Measurements from ENCODE around the gene CLEC2B.
"Not testable (repeated sequence)": the region's sequence is repeated elsewhere in the genome, so short reads cannot be mapped to it uniquely, and the experiment has no call there.

Gene CLEC2B

DNA sequence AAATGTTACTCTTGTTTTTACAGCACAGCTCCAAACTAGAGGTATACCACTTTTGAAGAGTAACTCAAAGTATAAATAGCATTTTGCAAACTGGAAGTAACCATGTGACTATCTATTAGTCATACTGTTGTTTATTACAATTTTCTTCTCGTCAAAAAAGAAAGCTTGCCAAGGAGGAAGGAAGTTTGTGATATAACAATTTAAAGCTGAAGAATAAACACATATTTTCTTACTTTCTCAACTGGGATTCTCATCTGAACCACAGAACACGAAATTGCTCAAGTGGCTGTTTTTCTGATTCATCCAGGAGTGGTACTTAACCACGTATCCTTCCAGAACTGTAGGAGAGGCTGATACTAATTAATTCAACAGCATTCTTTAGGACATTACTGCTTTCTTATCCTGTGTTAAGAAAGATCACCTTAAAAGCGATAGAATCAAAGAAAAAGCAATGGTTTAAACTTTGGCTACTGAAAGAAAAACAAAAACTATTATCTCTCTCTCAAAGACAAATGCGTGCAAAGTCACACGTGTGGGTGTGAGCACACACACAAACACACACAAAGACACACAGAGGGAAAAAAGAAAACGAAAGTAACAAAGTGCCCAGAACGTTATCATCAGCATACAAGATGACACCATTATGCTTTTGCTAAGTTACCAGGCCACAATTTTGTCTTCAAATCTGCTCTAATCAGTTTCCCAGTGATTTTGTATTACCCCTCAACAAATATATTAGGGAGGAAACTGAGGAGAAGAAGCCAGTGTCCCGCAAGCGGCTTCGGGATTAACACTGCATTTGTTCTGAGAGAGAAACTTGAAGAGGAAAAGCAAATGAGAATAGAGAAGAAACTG, at the start of gene CLEC2B:
Gene CLEC2B (minus strand): TSS at position 48 of the 855 bp plus-strand sequence.
- peak in 2 of 51 donors; percentile 1 to 2 for DNase-seq

DNA sequence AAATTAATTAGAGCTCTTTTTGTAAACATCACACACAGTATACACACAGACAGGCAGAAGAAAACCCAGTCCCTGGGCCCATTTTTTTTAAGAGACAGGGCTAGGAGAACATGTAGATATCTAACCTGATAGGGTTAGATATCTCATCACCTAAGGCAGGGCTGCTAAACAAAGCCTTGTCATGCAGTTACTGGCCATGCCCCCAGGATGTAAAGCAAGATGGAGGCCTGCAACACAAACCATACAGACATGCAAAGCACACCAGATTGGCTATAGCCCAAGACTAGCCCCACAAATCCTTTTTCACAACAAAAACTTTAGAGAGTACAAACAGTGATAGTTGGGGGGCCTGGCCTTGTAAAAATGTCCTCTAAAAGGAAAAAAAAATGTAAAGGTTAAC, 42.6 kb upstream of the CLEC2B start:
- no peak for DNase-seq

DNA sequence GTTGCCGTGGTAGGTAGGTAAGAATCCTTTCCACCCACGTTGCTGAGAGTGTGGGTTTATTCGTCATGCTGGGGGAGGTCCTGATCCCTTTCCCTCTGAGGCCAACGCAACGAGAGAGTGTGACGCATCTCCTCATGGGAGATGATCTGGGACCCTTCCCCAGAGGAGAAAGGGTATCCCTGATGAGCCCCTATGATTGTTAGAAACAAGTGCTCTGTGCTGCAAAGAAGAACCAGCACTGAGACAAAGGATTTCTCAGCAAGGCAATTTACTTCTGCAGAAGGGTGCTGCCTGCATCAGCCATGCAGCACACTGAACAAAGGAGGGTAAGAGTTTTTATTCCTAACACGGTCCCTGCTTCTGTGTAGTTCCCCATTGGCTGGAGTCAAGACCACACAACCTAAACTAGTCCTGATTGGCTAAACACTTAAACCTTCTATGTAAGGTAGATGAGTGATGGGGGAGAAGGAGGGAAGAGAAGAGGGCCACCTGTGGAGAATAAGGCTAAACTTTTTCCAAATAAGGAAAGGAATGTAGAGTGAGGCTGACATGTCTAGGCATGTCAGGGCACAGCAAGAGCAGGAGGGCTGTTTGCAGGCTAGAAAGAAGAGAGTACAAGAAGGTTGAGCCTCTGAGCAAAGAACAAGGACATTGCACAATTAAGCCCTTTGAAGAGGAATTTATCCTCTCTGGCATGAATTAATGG, 41.7 kb upstream of the CLEC2B start:
- no peak for DNase-seq

DNA sequence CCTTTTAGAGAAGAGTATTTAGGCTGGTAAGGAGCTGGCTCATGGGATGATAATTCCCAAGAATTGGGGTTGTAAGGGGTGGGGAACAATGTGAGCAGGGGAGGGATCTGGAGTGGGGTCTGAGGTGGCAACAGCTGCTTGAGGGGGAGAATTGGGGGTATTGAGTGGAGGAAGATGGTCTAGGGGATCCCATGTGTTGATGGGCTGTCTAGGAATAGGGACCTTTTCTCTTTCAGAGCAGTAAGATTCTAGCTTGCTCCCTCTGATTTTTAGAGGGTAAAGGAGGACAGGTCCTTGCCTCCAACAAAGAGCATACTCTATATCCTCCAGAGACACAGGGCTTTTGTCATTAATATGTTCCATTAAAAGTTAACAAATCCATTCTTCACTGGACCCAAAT, 40.6 kb upstream of the CLEC2B start:
- DNase-seq: no peak

DNA sequence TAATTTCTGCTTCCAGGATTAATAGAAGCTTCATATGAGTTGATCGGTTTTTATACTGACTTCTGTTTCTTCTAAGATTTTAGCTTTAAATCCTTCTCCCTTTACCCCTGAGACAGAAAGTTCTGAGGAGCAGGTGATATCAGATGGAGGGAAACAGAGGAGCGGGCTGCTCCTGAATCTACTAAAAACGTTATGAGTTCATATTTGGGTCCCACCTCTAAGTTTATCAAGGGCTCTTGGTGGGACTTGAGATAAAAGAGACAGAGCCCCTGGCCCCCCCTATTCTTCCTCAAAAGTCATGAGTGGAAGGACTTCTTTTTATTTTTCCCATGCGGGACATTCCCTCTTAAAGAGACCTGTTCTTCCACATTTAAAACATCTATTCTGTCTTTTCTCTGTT, 39.2 kb upstream of the CLEC2B start:
- no peak for DNase-seq

DNA sequence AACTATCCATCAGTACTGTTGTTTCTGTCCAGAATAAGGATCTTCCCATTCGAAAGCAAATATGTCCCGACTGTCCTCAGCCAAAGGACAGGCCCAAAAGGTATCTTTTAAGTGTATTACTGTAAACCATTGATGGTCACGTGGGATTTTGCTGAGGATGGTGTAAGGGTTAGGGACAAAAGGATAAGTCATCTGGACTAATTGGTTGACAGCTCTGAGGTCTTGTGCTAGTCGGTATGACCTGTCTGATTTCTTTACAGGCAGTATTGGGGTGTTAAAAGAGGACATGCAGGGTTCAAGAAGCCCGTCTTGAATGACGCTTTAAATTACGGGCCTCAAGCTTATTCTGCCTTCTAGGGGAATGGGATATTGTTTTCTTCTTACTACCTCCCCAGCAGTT, 38.6 kb upstream of the CLEC2B start:
- DNase-seq: no peak

DNA sequence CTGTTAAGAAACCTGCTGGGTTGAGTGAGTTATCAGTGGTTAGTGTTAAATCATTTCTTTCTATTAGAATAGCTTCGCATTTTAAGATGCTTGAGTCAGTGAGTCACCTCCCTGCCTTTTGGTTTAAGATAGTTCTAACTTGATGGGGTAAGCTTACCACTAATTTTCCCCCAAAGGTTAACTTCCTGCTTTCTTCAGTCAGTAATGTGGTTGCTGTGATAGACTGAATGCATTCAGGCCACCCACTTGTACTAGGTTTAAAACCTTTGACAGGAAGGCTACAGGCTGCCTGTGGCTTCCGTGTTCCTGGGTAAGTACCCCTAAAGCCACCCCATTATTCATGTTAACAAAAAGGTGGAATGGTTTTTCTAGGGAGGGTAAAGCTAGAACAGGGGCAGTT, 37.7 kb upstream of the CLEC2B start:
- no peak for DNase-seq

DNA sequence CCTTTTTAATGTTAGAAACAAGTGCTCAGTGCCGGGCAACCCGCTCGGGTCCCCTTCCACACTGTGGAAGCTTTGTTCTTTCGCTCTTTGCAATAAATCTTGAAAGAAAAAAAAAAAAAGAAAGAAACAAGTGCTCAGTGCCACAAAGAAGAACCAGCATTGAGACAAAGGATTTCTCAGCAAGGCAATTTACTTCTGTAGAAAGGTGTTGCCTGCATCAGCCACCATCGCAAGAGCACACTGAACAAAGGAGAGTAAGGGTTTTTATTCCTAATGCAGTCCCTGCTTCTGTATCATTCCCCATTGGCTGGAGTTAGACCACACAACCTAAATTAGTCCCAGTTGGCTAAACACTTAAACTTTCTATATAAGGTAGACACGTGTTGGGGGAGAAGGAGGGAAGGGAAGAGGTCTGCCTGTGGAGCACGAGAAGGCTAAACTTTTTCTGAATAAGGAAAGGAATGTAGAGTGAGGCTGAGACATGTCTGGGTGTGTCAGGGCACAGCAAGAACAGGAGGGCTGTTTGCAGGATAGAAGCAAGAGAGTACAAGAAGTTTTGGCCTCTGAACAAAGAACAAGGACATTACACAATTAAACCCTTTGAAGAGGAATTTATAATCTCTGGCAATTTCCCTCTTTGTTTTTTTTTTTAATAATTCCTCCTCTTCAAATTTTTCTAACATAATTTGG, 33.5 kb upstream of the CLEC2B start:
- no peak for DNase-seq

DNA sequence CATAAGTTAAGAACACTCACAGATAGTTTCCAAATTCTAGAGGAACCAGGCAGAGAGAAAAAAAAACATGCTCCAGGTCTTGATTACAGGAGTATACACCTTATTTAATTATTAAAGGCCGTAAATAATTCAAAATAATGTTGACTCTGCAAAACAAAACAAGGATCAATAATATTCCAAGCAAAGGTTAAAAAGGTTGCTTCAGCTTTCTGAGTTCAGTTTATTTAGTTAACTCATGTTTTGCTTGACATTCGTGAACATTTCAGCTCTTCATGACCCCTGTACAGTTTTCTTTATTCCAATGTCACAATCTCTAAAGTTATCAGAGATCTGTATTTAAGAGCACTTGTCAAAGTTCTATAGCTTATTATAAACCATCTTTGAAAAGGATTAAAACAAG, 31.8 kb upstream of the CLEC2B start:
- no peak for DNase-seq

DNA sequence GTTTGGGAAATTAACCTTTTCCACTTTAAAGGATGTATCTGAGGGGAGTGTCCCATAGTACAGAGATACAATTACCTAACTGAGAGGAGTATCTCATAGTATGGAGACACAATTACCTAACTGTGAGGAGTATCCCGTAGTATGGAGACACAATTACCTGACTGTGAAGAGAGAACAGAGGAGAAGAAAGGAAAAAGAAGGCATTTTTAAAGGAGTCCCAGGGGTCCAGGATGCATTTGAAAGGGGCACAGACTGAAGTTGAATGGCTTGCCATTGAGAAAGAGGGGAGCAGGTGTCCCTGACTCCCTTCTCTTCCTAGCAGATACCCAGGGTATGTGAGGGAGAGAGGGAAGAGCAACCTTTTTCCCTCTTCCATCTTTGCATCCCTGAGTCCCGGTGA, 30.1 kb upstream of the CLEC2B start:
- no peak for DNase-seq

DNA sequence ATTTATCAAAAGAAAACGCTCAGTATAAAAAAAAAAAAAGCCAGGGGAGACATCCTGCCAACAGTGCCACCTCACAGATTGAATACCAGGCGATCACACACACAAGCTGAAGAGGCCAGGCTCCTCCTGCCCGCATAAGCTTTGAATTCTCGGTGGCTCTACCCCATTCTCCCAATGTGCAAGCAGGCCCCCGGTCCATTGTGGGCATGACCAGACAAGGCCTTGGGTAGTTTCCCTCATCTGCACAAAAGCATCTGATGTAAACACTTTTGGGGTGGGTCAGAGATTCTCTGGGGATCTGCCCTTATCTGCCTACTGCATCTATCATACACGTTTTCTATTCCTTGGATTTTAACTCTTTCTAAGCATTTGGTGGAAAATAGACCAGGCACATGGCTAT, 28.4 kb upstream of the CLEC2B start:
- no peak for DNase-seq

DNA sequence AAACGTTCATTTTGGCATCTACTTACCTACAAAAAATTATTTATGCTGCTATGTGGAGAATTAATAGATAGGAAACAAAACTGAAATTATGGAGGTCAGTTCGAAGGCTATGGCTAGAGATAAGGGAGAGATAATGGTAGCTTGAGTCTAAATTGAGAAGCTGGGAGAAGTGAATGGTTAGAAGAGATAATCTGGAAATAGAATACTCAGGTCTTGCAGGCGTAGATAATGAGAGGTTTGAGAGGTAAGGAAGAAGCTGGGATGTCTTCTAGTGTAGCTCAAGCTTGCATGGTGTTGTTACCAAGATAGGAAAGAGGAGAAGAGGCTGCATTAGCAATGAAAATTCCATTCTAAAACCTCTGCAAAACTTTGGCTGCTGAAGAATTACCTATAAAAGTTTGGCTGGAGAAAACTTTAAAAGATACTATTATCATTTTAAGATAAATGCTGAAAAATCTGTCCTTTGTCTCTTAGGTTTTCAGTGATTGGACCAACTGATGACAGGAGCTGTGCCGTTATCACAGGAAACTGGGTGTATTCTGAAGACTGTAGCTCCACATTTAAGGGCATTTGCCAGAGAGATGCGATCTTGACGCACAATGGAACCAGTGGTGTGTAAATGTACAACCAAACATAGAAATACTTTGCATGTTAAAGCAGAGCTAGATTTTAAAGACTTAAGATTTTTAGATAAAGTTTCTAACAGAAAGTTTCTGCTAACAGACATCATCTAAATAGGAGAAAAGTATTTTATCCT, 26.2 kb upstream of the CLEC2B start:
- DNase-seq: no peak

DNA sequence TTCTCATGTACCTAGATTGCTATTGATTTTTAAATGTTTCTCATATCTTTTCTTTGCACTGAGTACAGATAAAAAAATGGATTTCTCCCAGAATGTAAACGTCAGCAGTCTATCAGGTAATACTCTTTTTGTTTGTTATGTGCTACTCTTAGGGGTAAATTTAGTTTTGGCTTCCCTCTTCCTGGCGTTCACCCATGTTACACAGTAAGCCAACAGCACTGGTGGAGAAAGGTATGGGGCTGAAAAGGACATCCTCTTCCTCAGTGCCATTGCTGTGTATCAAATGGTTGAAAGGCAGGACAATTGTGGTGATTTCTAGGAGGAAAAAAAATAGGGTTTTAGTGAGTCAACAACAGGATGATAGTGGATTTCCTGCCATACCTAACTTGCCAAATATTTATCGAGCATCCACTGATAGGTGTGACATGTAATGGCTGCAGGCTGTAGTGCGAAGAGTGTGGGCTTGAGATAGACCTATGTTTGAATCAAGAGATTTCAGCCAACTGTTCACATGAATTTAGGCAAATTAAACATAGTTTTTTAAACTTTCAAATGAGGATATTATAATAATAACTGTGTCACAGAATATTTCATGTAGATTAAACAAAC, 19.6 kb upstream of the CLEC2B start:
- DNase-seq: no peak

DNA sequence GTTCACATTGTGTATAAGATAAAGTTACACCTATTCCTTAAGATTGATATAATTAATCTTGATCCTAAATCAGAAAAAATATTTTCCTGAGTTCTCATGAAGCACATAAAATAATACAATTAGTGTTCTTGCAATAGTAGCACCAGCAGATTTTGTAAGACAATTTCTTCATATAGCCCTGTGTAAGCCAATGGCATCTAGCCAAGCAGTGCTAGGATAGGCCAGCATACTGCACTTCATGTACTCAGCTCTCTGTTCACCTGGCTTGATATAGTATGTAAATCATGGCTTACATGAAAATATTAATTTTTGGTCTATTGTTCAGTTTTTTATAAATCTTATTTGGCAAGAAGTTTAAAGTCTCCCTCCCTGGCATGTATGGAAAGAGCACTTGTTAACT, 14.0 kb upstream of the CLEC2B start:
- no peak for DNase-seq

DNA sequence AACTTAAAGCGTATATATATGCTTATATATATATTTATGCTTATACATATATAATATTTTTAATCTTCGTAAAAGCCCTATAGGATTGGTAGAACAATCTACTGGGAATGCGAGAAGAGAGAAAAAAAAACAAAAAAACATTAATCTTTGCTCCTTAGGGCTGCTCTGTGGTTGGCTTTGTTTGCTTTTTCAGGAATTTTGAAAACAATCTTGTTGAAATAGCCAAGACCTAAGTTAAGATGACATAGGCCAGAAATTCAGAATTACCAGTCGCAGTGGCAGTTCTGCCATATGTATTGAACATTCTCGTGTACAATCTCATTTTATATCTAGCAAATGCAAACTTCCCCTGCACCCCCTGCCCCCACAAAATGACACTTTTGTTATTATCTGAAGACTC, 12.8 kb upstream of the CLEC2B start:
- no peak for DNase-seq

DNA sequence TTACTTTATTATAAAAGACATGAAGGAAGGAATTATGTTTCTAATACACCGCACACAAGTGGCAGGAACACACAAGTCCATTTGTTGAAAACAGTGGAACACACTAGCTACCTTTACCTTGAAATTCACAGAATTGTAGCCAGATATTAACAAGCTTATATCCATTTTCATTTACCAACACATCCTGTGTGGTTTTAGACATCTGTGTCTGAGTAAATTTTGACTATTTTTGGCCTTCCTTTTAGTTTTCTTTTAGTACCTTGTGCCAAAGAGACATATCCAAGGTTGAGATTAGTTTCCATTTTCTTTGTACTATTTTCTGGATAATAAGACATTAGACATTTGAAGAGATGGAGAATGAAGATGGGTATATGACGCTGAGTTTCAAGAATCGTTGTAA, 12.1 kb upstream of the CLEC2B start, which contains the start of gene KLRF2:
Gene KLRF2 (plus strand): TSS at position 244 of the 400 bp plus-strand sequence. CDS start 107 bp downstream, at position 351.
- no peak for DNase-seq

DNA sequence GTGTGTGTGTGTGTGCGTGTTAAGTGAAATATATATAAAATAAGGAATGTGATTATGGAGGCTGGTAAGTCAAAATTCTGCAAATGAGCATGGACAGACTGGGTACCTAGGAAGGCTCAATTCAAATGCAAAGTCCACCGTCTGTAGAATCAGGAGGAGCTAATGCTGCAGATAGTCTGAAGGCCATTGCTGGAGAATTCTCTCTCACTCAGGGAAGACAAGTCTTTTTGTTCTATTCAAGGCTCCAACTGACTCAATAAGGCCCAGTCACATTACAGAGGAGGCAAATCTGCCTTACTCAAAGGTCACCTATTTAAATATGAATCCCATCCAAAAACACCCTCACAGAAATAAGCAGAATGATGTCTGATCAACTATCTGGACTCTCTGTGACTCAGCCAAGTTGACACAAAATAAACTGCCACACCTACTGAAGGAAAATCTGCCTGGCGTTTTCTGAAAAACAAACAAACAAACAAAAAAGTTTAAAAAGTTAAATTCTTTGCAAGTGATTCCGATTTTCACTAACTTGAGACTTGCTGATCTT, 11.5 kb upstream of the CLEC2B start:
- DNase-seq: no peak

DNA sequence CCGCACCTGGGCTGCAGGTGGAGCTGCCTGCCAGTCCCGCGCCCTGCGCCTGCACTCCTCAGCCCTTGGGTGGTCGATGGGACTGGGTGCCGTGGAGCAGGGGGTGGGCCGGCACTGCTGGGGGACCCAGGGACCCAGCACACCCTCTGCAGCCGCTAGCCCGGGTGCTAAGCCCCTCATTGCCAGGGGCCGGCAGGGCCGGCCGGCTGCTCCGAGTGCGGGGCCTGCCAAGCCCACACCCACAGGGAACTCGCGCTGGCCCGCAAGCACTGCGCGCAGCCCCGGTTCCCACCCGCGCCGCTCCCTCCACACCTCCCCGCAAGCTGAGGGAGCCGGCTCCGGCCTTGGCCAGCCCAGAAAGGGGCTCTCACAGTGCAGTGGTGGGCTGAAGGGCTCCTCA, 7.0 kb upstream of the CLEC2B start:
- DNase-seq: not testable (repeated sequence)

DNA sequence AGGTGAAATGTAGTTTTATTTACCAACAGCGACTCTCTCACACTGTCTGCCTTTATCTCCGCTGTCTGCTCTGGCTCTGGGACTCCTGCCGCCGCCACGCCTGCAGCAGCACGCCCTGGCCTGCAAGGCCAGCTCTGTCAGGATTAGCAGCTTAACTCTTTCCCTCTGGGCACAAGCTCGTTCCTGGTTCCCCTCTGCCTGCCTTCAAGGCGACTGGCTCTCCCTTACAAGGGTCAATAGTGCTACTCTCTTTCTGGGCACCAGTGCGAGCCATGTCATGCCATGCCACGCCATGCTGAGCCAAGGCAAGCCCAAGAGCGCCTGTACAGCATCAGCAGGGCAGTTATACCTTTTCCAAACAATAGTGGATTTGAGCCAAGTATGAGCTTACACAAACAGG, 3.6 kb upstream of the CLEC2B start:
- no peak for DNase-seq

DNA sequence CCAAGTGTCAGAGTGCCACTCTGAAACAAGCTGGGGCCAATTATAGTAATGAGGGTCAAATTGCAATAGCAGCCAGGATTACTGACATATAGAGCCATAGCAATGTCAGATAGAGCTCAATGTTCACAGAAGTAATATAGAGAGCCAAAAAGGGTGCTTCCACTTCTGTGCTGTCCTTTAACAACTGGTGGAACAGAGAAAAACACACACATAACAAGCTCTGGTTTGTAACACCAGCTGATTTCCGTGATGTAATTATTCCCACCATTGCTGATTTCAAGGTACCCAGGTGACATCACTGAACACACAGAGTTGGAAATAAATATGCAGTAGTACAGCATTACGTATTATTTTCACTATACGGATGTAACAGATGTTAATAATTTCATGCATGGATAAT, 3.0 kb upstream of the CLEC2B start:
- no peak for DNase-seq
